CD14-positive monocyte (primary cell): ENCODE data around the gene CHST11. TPM values are rescaled to one million over a fixed set of nuclear protein-coding genes. Genes with fewer than 3 reads are reported as not detected.

ENCODE experiments used
- DNase-seq, 3 donors: peaks; one replicate each; pipeline ENCODE4 v3.0.0-alpha.2; 2011 to 2022
- H2AFZ ChIP-seq: 2 replicates; pipeline ENCODE4 v1.6.0; 2012; ENCODE audit warnings: mild to moderate bottlenecking, low read depth, low read length, inconsistent platforms; ENCODE audit not compliant: insufficient read depth, poor library complexity, severe bottlenecking
- H3K27ac ChIP-seq, 2 donors: 1 replicate in 1 of 2; 2 replicates in 1 of 2; pipeline ENCODE4 v1.5.1; 2012 to 2013; ENCODE audit warnings: low read length in 2 of 2, control low read depth in 1 of 2, inconsistent platforms in 1 of 2, low read depth in 1 of 2, mild to moderate bottlenecking in 1 of 2
- H3K27me3 ChIP-seq, 2 donors: one replicate each; pipeline versions ENCODE4 v1.6.0 to v1.6.1; 2011 to 2013; ENCODE audit warnings: low read length in 2 of 2; ENCODE audit not compliant: control insufficient read depth in 2 of 2, insufficient read depth in 2 of 2
- H3K36me3 ChIP-seq, 2 donors: replicated peaks in 1 of 2; 1 replicate in 1 of 2; 2 replicates in 1 of 2; pipeline versions ENCODE4 v1.5.1 to v1.6.1; 2012 to 2013; ENCODE audit warnings: low read length in 2 of 2, control low read depth in 1 of 2, inconsistent platforms in 1 of 2, mild to moderate bottlenecking in 1 of 2; ENCODE audit not compliant: insufficient read depth in 2 of 2, control insufficient read depth in 1 of 2
- H3K4me1 ChIP-seq, 2 donors: 1 replicate in 1 of 2; 2 replicates in 1 of 2; pipeline versions ENCODE4 v1.5.1 to v1.6.1; 2012 to 2013; ENCODE audit warnings: low read length in 2 of 2, control low read depth in 1 of 2, inconsistent platforms in 1 of 2, mild to moderate bottlenecking in 1 of 2, moderate library complexity in 1 of 2; ENCODE audit not compliant: insufficient read depth in 2 of 2, control insufficient read depth in 1 of 2
- H3K4me2 ChIP-seq: replicated peaks from 2 replicates; pipeline ENCODE3; 2012; ENCODE audit warnings: low read length, moderate library complexity, mild to moderate bottlenecking; ENCODE audit not compliant: poor library complexity, severe bottlenecking; ENCODE audit errors: extremely low read depth
- H3K4me3 ChIP-seq, 3 experiments: fragments of 200-600 bp in 1 of 3; sonication (generic) in 1 of 3; replicated peaks in 1 of 3; 1 replicate in 2 of 3; 2 replicates in 1 of 3; pipeline ENCODE4 v1.5.1; 2011 to 2013; ENCODE audit warnings: low read length in 3 of 3, mild to moderate bottlenecking in 3 of 3, control low read depth in 2 of 3, low read depth in 2 of 3, inconsistent platforms in 1 of 3, moderate library complexity in 1 of 3
- H3K79me2 ChIP-seq: 2 replicates; pipeline ENCODE4 v1.6.0; 2012; ENCODE audit warnings: mild to moderate bottlenecking, control low read depth, inconsistent platforms, low read length, moderate library complexity; ENCODE audit not compliant: insufficient read depth
- H3K9ac ChIP-seq: 2 replicates; pipeline ENCODE4 v1.6.0; 2017; ENCODE audit warnings: low read length, mild to moderate bottlenecking; ENCODE audit not compliant: insufficient read depth, poor library complexity, severe bottlenecking
- H3K9me3 ChIP-seq, 2 donors: replicated peaks in 1 of 2; 1 replicate in 1 of 2; 2 replicates in 1 of 2; pipeline versions ENCODE4 v1.5.1 to v1.6.1; 2012 to 2013; ENCODE audit warnings: low read length in 2 of 2, control low read depth in 1 of 2; ENCODE audit not compliant: control insufficient read depth in 1 of 2, insufficient read depth in 1 of 2
- H4K20me1 ChIP-seq: 2 replicates; pipeline ENCODE4 v1.6.0; 2012; ENCODE audit warnings: mild to moderate bottlenecking, low read length, control low read depth, moderate library complexity; ENCODE audit not compliant: insufficient read depth
- H3K27ac Mint-ChIP-seq, 7 donors: one replicate each; pipeline ENCODE4 v1.8.0; 2020; ENCODE audit warnings: mild to moderate bottlenecking in 7 of 7, mixed read lengths in 7 of 7, moderate library complexity in 6 of 7, inconsistent platforms in 2 of 7
- H3K27me3 Mint-ChIP-seq, 3 donors: one replicate each; pipeline ENCODE4 v1.8.0; 2021 to 2022; ENCODE audit warnings: low read depth in 3 of 3, mild to moderate bottlenecking in 3 of 3, mixed read lengths in 3 of 3, moderate library complexity in 3 of 3, inconsistent platforms in 1 of 3
- H3K36me3 Mint-ChIP-seq, 2 donors: one replicate each; pipeline ENCODE4 v1.8.0; 2020; ENCODE audit warnings: mixed read lengths in 2 of 2, inconsistent platforms in 1 of 2, mild to moderate bottlenecking in 1 of 2
- H3K4me1 Mint-ChIP-seq: one replicate; pipeline ENCODE4 v1.8.0; 2020; ENCODE audit warnings: mild to moderate bottlenecking, mixed read lengths
- H3K4me3 Mint-ChIP-seq, 2 donors: one replicate each; pipeline ENCODE4 v1.8.0; 2020; ENCODE audit warnings: mild to moderate bottlenecking in 2 of 2, mixed read lengths in 2 of 2, moderate library complexity in 1 of 2
- H3K9me3 Mint-ChIP-seq, 7 donors: one replicate each; pipeline ENCODE4 v1.8.0; 2020 to 2022; ENCODE audit warnings: mixed read lengths in 7 of 7, mild to moderate bottlenecking in 6 of 7, moderate library complexity in 6 of 7, inconsistent platforms in 2 of 7
- CTCF ChIP-seq: fragments of 200-600 bp; IDR thresholded peaks from one replicate; pipeline ENCODE4 v1.8.0; 2022; ENCODE audit warnings: antibody characterized with exemption, mild to moderate bottlenecking
- WGBS: methylation state at CpG from one replicate; pipeline ENCODE4 v1.1.5; 2013; ENCODE audit warnings: missing lambda C conversion rate; ENCODE audit not compliant: insufficient coverage; 5-methylcytosine and 5-hydroxymethylcytosine counted together
- intact Hi-C, 2 donors: fragments of 100-400 bp; cut with micrococcal nuclease; formaldehyde crosslinking; loops; one replicate each; pipeline versions ENCODE4 v1.15.0 to v1.15.1; 2023
- polyA plus RNA-seq, 3 donors: library from polyadenylated mRNA; depleted of rRNA in 1 of 3; unstranded in 2 of 3; stranded (reverse) in 1 of 3; fragments of 300-500 nt in 2 of 3; fragments of >200 nt in 1 of 3; fragmentation: Illumina TruSeq in 2 of 3; gene quantifications; 1 replicate in 2 of 3; 2 replicates in 1 of 3; pipeline ENCODE4 v1.2.3, GENCODE V29; 2012 to 2021

The CHST11 gene
- polyA plus RNA-seq, 3 donors, result 44.4 to 66.6 (median 48.4) TPM

- Histone ChIP-seq H3K9ac (peak overlapping the region; percentile 39), H3K27me3 (no peaks in the 10 kb centered on the region), H3K4me1 (peaks cover 83 to 99% of the 10 kb centered on the region in 2 donors), H3K36me3 (no peaks in the 10 kb centered on the region), H3K4me3 (peak overlapping the region in 2 of 3 experiments; percentile 10 to 64), H3K79me2 (peaks cover 100% of the 10 kb centered on the region), H3K27ac (peak overlapping the region; percentile 59 to 88), H3K9me3 (no peaks in the 10 kb centered on the region), H4K20me1 (peaks cover 95% of the 10 kb centered on the region), H2AFZ (no peak overlapping the region), H3K4me2 (peak overlapping the region; percentile 69)
- peak overlapping the region; percentile 72 to 77 for H3K4me3 Mint-ChIP-seq
- peaks cover 18 to 19% of the 10 kb centered on the region in 2 donors for H3K36me3 Mint-ChIP-seq
- no peak for TF ChIP-seq CTCF
- H3K4me1 Mint-ChIP-seq, result peaks cover 85% of the 10 kb centered on the region
- DNase-seq, result peak in 2 of 3 donors; percentile 15 to 35
- H3K9me3 Mint-ChIP-seq, result peaks cover 0 to 2% (median 0%) of the 10 kb centered on the region in 7 donors
- intact Hi-C loops, result loop anchor here in 1 of 2 donors (10.0 kb wide), 1 partner anchor 281 kb away; no protein-coding TSS in a partner anchor
- peak overlapping the region; percentile 89 to 96 (median 94) for H3K27ac Mint-ChIP-seq
- peaks cover 0 to 2% (median 0%) of the 10 kb centered on the region in 3 donors for H3K27me3 Mint-ChIP-seq
- WGBS, result no CpG with 5 or more reads among the region's 1 CpG
Observed at GRCh38 chr12:104463368-104463767, 6.6 kb downstream of the CHST11 start.

GRCh38 chr12:104464899-104465298, 8.2 kb downstream of the CHST11 start:
- H3K9ac ChIP-seq, result no peak overlapping the region
- no peaks in the 10 kb centered on the region for H3K36me3 ChIP-seq
- no CpG with 5 or more reads among the region's 3 CpGs for WGBS
- TF ChIP-seq CTCF, result no peak
- peaks cover 92 to 99% of the 10 kb centered on the region in 2 donors for H3K4me1 ChIP-seq
- H3K27me3 Mint-ChIP-seq, result peaks cover 0 to 2% (median 0%) of the 10 kb centered on the region in 3 donors
- H3K4me3 Mint-ChIP-seq, result peak overlapping the region; percentile 4 to 67
- DNase-seq, result no peak
- peak overlapping the region in 1 of 2 donors; percentile 88 for H3K27ac ChIP-seq
- peaks cover 0 to 2% (median 0%) of the 10 kb centered on the region in 7 donors for H3K9me3 Mint-ChIP-seq
- peaks cover 95% of the 10 kb centered on the region for H4K20me1 ChIP-seq
- no peaks in the 10 kb centered on the region for H3K9me3 ChIP-seq
- peak overlapping the region; percentile 38 for H3K4me2 ChIP-seq
- H3K27me3 ChIP-seq, result no peaks in the 10 kb centered on the region
- intact Hi-C loops, result loop anchor here in 1 of 2 donors (2.0 to 10.0 kb wide), 2 partner anchors 14 to 280 kb away; no protein-coding TSS in a partner anchor
- peak overlapping the region; percentile 67 to 96 (median 85) for H3K27ac Mint-ChIP-seq
- peaks cover 95% of the 10 kb centered on the region for H3K4me1 Mint-ChIP-seq
- H3K4me3 ChIP-seq, result peak overlapping the region in 1 of 3 experiments; percentile 45
- no peak overlapping the region for H2AFZ ChIP-seq
- peaks cover 100% of the 10 kb centered on the region for H3K79me2 ChIP-seq
- H3K36me3 Mint-ChIP-seq, result peaks cover 14 to 23% of the 10 kb centered on the region in 2 donors
